GM19035 (cell line): ENCODE measurements around the gene LEAP2.

Source experiments
- ATAC-seq: cut with Tn5 transposase; IDR thresholded peaks from one replicate; pipeline ENCODE4 v1.9.1; 2021; ENCODE audit not compliant: unreplicated experiment

LEAP2 gene, protein sequence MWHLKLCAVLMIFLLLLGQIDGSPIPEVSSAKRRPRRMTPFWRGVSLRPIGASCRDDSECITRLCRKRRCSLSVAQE

GRCh38 chr5:132873119-132873929, at the start of gene LEAP2:
Gene LEAP2 (plus strand): TSS chr5:132873668. CDS start chr5:132873695, 27 bp downstream.
- ATAC-seq, result no peak

DNA sequence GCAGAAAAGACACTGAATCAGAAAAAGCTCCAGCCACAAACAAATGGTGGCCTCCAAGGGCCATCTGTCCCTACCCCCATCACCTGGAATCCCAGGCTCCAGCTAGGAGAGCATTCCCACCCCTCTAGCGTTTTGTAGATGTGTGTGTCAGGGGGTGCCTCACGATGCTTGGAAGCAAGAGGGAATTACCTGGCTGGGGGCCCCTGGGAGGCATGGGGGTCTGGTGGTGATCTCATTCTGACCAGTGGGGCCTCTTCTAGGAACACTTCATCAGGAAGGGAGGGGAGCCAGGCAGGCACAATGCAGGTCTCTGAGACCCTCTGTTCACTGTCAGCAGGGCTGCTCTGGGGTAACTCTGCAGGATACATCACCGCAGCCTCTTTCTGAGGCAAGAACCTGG, 49.0 kb upstream of the LEAP2 start:
- ATAC-seq, result no peak

DNA sequence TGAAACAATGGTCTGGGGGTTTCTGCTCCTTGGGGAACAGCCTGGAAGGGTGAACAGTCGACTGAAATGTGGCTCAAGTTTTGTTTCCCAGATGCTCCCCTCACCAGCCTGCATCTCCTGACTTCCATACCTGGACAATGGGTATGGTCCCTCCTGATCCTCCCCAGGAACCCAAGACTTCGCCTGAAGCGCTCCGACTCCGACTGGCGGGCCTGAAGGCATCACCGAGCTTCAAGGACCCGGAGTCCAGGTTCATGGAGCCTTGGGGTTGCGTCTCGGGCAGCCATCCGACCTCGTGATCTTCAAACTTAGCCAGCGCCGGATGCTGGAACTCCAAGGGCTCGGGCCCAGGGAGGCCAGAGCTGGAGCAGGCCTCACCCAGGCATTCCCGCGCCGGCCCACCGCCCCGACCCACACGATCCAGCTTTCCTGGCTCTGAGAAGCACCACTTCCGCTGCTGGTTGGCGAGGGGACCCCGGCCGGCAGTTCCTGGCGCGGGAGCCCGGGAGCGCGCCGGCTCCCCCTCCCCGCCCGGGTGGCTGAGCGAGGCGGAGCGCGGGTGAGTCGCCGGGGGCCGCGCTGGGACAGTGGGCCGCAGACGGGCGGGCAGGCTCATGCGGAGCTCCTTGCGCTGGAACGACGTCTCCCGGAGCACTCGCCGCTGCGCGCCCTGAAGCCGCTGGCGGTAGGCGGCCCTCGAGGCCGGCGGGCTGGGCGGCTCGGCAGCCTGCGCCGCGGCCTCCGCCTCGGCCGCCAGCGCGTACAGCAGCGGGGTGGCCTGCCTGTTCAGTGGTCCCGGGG, 48.2 kb upstream of the LEAP2 start:
- ATAC-seq, result no peak

DNA sequence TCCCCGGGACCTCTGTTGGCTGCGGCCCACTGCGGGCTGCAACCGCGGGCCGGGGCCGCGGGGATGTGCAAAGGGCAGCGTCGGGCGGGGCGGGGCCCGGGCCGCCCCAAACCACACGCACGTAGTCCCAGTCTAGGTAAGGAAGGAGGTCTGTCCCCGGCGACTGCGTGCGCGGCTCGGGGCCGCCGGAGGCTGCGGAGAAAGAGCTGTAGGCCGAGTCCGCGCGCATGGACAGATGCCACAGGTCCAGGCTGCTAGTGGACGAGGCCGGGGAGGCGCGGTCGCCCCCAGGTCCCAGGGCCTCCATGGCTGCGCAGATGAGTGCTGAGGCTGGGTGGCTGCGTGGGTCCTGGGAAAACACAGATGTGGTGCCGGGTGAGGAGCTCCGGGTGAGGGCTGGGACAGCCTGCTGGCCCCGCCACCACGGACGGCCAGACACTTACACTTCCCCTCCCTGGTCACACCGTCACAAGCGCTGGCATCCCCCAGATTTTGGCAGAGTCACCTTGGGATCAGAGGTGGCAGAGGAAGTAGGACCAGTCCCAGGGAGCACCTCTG, 47.6 kb upstream of the LEAP2 start:
- ATAC-seq, result no peak

- no peak for ATAC-seq
These were observed 46.9 kb upstream of the LEAP2 start for GRCh38 chr5:132826424-132827082.

DNA sequence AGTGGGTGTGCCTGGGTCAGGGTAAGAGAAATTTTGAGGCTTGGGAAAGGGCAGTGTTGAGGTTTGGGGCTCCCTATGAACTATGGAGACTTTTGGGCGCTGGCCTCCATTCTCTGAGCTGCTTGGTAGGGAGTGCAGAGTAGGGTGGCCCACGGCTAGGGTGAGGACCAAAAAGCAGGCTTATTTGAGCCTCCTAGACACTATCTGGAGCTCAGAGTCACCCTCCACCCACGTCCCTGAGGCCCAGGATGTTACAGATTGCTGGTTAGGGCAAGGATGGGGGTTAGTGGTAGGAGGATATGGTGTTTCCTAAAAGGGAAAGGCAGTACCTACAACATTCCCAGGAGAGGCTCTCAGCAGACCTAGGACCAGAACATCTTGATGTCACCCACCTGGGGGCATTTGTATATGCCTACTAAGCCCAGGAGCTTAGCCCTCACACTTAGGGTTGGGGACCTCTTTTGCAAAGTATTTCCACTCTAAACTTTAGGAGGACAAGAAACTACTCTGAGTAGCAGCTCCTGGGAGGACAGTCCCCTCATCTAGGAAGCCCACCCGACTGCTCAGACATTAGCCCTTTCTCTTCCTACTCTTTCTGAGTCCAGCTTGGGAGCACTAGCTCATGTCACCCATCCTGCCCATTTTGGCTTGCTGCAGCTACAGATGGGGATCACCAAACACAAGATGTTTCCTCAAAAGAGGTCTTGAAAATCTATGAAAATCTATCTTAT, 45.4 kb upstream of the LEAP2 start:
- no peak for ATAC-seq

DNA sequence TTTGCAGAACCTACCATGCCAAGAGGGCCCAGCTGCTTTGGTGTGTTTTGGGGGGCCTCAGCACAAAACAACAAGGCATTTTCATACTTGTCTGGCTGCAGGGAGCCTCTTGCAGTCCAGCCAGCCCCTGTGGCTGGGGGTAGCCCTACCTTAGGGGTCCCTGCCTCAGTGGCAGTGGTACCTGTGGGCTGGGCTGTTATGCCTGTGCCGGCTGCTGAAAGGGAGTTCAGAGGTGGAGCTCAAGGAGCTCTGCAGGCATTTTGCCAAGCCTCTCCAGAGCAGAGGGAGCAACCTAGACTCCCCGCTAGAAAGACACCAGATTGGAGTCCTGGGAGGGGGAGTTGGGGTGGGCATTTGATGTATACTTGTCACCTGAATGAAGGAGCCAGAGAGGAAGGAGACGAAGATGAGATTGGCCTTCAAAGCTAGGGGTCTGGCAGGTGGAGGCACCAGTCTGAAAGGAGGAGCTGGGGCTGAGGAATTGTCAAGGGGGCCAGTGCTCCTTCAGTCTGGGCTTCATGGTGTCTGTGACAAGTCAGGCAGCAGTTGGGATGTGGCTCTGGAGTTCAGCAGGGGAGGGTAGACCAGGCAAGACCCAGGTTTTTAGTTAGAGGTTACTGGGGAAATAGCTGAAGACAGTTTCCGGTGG, 44.5 kb upstream of the LEAP2 start:
- no peak for ATAC-seq

GRCh38 chr5:132829742-132830435, 43.6 kb upstream of the LEAP2 start:
- peak; percentile 82 for ATAC-seq

GRCh38 chr5:132830436-132831094, 42.9 kb upstream of the LEAP2 start, which contains the start of gene SHROOM1:
Gene SHROOM1 (minus strand): TSS chr5:132830647. CDS start chr5:132826140, 4,507 bp downstream.
- peak; percentile 77 for ATAC-seq

DNA sequence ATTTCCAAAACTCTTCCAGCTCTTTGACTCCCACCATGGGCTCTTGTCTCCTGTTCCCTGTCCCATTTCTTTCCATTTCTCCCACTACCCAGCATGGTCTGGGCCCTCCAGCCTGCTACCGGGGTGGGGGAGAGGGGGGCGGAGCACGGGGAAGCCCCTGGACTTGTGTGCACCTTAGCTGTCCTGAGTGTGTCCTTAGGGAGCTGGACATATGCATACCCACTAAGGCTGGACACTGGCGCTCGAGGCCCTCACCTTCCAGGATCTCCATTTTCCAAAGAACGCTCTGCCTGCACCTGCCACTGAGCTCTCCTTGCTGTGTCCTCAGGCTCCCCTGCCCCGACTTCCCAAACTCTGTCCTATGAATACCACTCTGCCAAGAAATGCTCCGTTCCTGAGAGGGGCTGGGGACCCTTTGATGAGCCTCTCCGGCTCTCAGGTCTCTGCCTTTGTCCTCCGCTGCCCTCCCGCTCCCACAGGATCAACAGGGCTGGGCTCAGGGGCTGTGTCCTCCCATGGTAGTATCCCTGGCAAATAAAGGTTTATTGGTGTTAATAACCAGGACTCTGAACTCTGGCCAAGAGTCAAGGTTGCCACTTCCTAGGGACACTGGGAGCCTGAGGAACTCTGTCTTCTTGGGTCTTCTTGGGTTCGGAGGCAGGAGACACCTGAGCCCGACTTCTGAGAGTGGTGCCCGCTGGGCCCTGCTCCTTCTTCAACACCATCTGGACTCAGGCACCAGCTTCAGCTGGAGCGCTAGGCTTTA, 42.2 kb upstream of the LEAP2 start:
- no peak for ATAC-seq

DNA sequence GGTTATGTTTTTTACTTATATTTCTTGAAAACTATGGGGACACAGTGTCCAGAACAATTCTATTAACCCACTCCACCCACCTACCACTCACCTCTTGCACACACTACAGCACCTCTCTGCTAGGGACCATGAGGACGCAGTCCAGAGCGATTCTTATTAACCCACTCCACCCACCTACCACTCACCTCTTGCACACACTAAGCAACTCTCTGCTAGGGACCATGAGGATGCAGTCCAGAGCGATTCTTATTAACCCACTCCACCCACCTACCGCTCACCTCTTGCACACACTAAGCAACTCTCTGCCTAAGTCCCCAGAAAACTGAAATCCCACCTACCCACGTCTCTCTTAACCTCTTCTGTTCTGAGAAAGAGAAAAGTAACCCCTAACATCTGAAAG, 40.9 kb upstream of the LEAP2 start:
- ATAC-seq, result no peak

DNA sequence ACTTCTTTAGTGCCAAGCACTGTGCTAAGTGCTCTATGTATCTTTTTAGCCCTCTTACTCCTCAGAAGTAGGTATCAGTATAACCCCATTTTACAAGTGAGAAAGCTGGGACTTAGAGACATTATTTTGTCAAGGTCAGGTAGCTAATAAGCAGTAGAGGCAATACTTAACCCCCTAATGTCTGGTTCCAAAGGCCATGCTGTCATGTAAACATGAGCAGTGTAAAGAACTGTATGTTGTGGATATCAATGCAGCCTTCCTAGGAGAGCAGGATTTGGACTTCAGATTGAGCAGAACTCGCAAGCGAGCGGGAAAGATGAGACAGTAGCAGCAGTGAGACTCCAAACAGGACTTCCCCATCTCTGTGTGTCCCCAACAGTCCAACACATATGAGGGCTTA, 39.4 kb upstream of the LEAP2 start:
- no peak for ATAC-seq

DNA sequence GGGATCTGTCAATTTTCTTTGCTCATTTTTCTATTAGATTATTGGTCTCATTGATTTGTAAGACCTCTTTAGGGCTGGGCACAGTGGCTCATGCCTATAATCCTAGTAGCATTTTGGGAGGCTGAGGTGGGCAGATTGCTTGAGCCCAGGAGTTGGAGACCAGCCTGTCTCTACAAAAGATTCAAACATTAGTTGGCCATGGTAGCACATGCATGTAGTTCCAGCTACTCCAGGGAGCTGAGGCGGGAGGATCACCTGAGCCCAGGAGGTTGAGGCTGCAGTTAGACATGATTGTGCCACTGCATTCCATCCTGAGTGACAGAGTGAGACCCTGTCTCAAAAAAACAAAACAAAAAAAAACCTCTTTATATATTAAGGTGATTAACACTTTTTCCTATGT, 36.6 kb upstream of the LEAP2 start:
- ATAC-seq, result no peak

- no peak for ATAC-seq
These were observed 35.6 kb upstream of the LEAP2 start for GRCh38 chr5:132837868-132838267.

- no peak for ATAC-seq
These were observed 34.8 kb upstream of the LEAP2 start for GRCh38 chr5:132838516-132839282.

- ATAC-seq, result no peak
These were observed 33.8 kb upstream of the LEAP2 start for GRCh38 chr5:132839426-132840301.
